GM21529 (cell line): ENCODE measurements around the gene WDR91.
A peak's percentile ranks its signal among the peaks of the same experiment; 100 is the strongest.

Source experiments
- ATAC-seq: cut with Tn5 transposase; IDR thresholded peaks from one replicate; pipeline ENCODE4 v1.9.1; 2021; ENCODE audit not compliant: unreplicated experiment

WDR91 gene

DNA sequence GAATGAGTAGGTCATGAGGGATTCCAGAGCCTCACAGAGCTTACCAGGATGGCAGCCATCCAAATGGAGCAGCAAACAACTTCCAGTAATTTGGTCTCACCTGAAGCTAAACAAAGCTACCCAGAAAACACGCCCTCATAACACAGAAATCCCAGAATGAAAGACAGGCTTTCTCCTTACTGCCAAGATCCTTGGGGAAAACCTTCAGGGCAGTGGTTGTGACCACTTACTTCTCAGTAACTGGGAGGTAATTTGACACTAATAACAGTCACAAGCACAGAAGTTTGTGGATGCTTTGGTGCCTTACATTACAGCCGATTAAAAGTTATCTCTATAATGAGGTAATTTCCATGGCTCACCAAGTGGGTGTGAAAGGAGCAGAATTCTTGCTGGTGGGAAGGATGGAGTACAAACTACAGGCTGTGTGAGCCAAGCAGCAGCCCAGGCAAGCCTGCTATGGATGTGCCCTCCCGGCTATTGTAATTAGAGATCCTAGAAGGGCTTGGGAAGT is 10.4 kb downstream of the WDR91 start:
- no peak for ATAC-seq

DNA sequence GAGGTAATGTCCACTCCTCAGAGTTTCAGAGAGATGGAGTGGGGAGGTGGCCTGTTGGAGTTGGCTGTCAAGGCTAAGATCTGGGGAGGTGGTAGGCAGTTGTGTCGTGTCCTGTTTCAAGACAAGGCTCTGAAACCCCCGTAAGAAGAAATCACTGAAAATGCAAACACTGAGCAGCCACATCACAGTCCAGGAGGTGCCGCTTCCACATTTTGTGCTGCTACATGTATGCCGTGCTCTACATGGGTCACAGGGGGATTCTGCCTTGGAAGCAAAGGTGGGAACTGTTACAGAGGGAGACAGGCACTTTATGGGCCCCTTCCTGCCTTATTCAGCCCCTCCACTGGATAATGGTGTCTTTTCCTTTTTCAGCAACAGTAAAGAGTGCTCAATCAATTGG is 11.9 kb downstream of the WDR91 start:
- ATAC-seq, result no peak

DNA sequence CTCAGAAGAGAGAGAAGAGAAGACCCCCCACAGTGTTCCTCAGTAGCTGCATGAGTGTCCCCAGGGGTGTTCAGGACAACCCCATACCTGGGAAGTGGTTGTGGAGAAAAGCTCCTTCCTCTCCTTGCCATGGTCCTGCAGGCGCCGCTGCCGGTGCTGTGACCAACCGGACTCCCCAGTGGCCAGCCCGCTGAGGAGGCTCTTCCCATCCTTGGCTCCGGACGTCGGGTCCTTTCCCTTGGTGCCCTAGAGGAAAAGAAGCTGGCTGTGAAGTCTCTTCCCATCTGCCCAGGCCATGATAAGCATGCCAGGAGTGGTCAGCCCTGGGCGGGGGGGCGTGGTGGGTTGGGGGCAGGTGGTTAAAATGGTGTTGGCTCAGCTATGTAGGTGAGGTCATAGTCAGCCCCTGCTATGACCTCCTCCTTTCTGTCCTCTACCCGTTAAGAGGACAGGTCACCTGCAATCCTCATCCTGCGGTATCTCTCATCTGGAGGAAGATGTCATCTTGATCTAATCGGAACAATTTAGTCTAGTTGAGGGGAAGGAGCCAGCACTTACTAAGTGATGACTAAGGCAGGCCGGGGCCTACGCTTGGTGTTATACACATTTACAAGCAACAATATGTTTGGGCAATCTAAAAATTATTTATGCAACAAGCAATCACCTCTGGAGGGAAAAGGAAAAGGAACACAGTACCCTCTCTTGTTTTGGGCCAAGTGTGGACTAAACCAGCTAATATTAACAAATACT is 13.2 kb downstream of the WDR91 start:
- no peak for ATAC-seq

DNA sequence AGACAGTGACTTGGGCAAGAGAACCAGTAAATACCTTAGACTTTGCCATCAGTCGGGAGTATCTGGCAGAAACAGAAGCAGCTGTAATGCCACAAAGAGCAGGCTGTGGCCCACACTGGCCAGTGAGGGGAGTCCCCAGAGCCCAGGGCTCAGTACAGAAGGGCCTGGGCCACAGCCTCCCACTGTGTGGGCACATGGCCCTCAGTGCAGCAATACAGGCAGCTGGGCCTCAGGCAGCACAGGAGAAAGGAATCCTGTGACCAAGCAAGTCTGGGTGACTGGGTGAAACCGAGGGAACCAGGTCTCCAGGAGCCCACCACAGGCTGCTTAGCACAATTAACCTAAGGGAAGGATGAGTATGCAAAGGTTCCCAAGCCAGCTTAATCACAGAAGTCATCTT is 14.0 kb downstream of the WDR91 start:
- no peak for ATAC-seq

DNA sequence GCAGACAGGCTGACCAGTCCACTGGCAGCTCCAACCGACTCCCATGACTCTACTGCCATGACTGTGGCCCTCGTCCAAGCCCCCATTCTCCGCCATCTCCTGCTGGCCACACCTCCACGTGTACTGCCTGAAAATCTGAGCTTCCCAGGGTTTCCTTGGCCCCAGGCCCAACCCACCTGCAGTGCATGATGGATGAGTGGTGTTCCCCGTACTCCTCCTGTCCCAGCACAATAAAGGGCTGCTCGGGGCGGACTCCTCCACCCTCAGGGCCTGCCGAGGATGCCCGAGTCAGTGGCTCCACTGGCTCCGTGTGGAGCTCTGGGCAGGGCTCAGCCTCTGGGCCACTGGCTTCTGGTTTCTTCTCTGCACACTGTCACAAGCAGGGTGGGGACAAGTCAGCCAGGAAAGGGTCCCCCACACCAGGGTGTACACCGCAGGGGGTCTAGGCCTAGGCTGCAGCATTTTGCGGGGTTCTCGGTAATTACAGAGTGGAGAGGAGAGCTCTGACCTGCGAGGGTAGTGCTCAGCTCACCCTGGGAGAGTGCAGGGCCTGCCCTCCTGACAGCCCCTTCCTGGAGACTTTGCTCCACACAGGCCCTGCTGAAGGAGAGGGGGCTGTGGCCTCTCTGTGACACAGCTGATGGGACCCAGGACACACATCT is 15.2 kb downstream of the WDR91 start:
- no peak for ATAC-seq

DNA sequence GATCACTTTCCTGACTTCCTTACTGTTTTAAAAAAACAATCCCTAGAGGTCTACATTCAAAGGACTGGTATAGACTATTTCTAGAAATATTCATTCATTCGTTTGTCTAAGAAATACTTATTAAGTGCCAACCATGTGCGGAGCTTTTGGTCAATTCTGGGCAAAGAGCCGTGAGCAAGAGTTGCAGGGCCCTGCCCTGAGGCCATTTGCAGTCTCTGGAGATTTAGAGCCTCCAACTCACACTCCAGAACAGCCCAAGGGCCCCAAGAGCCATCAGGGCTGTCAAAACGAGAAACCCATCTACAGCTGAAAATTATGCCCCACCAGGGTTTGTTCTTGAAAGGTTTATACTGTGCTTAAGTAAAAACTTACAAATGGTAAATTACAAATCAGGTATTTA is 16.2 kb downstream of the WDR91 start:
- ATAC-seq, result no peak

DNA sequence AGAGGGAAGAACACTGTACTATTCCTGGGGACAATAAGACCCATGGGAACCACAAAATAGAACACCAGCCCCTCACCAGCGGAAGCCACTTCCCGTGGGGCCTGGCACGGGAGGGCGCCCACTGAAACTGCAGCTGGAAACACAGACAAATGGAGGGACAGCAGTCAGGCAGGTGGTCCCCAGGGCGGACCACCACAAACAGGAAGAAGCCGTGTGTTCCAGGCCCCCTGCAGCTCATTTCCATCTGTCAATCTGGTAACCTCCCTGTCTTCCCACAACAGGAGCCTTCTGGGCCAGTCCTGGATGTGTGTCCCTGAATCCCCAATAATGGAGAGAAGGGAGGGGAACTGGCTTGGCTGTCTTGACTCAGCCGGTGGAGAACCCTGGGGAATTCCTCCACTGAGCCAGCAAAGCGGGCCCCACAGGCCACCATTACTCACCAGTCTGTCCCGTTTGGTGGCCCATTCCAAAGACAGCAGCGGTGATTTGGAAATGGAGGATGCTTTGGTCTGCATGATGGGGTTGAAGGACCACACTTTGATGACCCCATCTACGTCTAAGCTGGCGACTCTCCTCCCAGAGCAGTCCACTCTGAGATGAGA is 16.7 kb downstream of the WDR91 start:
- no peak for ATAC-seq

DNA sequence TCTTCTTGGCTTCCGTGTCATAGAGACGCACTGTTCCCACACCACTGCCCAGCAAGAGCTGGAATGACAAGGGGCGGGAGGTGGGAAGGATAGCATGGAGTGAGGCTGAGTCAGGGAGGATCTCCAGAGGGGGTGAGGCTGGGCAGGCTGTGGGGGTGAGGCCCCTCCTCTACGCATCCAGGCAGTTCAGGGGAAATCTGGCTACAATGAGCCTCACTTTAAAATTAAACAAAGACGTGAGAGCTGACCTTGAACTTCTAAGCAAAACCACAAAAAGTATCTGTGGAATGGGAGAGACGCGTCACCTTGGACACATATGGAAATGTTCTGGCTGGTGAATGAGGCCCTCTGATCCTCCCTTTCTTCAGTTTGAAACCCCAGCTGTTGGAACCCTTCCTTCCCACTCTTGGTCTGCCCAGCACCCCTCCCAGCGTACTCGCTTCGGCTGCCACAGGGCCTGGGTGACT is 17.7 kb downstream of the WDR91 start:
- no peak for ATAC-seq

DNA sequence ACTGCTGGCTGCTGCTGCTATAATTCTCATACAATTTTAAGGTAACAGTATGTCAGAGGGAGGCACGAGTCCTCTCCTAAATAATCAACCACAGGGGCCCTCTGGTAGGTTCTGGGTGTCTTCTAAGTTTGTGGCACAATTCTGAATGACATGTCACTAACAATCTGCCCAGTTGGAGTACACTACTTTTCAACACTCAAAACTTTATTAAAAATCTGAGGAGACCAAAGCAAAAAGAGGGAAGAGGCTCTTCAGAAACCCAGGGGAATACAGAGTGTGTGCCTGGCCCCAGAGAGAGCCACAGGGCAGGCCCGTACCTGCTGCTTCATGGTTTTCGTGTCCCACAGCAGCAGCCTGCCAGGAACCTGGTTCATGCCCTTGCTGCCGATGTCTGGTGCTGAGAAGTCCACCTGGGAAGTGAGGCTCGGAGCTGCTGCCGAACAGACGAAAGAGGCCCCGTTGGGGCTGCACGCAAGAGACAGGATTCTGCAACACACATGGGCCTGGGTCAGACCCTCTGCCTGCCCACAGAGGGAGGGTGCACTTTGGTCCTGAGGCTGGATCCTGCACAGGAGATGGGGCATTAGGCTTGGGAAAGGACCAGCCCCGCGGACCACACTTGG is 18.3 kb downstream of the WDR91 start:
- no peak for ATAC-seq

DNA sequence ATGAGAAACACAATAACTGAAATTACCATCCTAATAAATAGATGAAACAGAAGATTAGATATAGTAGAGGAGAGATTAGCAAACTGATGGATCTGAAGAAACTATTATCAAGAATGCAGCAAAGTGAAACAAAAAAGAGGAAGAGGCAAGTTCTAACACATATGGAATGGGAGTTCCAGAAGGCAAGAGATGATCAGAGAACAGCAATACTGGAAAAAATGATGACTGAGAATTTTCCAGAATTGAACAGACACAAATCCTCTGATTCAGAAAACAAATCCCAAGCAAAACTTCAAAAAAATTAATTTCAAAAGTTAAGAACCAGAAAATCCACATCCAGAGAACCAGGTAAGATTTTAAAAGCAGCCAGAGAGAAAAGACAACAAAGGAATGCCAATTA is 20.6 kb downstream of the WDR91 start:
- no peak for ATAC-seq

DNA sequence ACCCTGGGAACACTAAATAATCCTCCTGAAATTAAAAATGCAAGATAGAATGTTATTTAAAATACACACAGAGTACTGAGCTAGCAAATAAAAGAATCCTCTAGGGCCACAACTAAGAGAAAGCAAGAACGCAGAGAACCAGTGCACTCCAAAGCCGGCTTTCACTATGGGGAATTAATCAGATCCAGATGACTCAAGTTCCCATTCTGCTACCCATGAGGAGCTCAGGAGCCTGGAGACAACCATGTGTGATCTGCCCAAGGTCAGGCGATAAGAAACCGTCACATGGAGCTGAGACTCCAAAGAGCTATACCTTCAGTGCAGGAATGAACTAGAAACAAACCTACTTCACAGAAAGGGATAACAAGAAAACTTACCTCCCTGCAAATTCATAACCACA is 21.4 kb downstream of the WDR91 start:
- no peak for ATAC-seq

DNA sequence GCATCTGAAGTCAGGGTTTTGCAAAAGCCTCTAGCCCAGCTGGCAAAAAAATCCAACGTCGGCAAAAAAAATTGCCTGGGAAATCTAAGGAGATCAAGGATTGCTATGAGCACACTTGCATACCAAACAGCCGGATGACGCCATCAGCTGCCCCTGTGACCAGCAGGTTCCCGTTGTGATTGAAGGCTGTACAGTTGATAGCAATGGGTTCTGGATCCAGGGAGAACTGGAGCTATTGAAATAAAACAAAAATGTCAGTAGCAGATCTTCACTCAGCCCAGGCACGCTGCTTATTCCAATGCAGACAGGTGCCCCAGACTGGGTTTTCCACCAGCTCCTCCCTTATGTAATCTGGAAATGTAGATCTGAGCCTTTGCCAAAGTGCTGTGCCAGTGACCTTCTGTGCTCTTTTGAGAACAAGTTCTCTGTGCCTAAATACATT is 22.1 kb downstream of the WDR91 start:
- ATAC-seq, result no peak

DNA sequence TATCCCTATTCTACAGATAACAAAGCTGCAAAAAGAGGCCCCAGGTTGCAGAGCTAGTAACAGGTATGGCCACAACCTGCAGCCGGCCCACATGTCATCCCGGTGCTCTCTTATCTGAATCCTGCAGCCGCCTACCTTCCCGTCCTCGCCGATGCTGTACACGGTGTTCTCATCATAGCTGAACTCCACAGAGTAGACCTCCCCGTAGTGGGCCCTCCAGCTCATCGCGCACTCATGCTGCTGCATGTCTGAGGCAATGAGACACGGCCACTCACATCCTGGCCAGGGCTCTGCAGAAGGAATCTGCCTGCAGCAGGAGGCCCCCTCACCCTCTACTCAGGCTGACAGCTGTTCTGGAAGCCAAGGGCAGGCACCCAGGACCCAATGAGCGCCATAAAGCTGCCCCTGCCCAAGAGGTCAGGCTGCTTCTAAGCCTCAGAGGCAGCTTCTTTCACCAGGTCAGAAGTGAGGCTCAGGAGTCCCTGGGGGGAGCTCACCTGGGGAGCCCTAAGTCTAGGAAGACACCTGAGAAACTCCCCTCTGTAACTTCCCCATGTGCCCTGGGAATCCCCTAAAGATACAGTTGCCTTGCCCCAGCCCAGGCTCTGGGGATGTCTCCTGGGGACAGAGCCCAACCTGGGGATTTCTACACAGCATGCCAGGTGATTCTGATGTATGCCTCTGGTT is 22.9 kb downstream of the WDR91 start:
- peak; percentile 44 for ATAC-seq

DNA sequence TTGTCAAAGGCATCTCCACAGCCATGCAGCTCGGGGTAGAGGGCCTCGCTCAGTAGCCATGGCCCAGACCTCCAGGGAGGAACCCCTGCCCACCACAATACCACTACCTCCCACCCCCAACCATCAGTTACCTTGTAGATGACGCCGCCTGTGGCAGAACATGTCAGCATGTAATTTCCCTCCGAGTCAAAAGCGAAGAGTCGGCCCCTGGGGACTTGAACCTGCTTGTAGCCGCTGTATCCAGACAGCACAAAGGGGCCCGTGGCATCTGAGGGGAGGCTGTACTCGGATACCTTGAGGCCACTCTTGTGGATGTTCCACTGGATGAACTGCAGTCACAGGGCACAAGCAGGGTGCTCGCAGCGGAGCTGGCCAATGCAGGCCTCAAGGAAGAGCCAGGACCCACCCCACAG is 24.5 kb downstream of the WDR91 start:
- ATAC-seq, result peak; percentile 58

DNA sequence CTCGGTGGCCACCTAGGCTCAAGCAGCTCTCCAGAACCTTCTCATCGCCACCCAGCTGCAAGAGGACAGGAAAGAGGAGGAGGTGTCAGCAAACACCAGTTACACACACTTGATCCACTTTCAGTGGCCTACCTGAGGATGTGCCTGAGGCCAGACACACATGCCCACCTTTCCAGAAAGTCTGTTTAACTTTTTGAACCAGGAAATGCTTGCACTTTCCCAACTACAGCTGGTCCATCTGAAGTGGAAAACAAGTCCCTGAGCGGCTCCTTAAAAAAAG is 25.1 kb downstream of the WDR91 start:
- no peak for ATAC-seq

DNA sequence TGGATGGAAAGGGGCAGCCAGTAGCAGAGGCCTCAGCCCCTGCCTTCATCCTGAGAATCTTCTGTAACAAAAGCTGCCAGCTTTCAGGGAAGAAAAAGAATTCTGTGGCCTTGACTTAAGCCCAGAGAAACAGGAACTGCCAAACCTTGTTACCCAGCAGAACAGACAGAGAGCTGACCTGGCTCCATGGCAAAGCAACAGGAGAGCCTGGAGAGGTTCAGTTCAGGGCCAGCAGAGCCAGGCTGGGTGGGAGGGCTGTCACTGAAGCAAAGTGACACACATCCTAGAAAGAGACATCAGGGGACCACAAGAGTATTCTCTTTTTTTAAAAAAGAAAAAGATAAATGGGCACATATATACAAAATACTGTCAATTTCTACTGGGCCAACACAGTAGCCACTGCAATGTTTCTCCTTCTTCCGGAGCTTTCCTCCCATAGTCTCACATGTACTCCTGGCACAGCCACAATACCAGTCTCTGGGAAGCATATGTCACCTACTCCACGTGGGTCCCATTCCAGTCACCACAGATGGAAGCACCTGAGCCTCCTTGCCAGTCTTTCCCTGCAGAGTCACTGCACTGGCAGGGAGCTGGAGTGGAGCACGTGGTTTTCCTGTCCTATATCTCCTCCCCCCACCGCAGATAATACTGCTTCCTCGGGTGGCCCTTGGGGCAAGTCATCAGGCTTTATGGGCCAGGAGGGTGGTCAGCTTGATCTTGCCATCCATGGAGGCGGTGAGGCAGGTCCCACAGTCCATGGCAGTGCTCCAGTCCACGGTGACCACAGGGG is 25.7 kb downstream of the WDR91 start:
- ATAC-seq, result no peak

DNA sequence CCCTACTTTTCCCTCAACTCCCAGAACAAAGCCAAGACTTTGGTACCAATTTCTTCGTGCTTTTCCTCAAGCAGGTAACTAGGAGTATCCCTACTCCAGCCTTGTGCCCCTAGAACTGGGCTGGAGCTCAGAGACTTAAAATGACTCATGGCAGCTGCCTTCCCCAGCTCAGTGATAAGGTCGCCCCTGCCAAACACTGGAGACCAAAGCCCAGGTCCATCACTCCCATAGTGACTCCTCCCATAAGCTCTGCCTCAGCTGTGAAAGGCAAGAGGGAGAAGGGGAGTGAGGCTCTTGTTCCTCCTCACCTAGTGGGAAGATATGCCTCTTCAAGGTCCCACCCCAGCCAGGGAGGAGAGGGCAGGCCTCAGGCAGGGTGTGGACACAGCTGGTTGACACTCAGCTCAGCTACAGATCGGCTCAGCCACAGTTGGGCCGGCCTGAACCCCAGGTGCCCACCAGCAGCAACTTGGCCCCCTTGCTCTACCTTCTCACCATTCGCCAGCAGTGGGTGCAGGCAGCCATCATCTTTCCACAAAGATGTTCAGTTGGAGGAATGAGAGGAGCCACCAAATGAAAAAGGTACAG is 27.0 kb downstream of the WDR91 start:
- no peak for ATAC-seq

DNA sequence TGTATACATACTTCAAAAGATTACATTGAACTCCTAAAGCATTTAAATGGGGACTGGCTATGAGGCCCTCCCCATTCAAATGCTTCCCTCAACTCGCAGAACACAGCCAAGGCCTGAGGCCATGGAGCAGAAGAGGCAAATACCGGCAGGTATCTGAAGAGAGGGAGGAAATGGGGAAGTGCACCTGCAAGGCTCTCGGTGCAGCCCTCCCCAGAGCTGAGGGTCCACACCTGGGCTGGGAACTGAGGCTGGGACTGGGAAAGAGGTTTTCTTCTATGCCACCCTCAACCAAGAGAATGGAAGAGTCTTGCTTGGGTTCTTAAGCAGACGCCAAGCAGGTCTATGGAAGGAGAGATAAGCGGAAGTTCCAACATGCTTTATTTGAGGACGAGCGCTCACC is 27.8 kb downstream of the WDR91 start:
- ATAC-seq, result no peak

DNA sequence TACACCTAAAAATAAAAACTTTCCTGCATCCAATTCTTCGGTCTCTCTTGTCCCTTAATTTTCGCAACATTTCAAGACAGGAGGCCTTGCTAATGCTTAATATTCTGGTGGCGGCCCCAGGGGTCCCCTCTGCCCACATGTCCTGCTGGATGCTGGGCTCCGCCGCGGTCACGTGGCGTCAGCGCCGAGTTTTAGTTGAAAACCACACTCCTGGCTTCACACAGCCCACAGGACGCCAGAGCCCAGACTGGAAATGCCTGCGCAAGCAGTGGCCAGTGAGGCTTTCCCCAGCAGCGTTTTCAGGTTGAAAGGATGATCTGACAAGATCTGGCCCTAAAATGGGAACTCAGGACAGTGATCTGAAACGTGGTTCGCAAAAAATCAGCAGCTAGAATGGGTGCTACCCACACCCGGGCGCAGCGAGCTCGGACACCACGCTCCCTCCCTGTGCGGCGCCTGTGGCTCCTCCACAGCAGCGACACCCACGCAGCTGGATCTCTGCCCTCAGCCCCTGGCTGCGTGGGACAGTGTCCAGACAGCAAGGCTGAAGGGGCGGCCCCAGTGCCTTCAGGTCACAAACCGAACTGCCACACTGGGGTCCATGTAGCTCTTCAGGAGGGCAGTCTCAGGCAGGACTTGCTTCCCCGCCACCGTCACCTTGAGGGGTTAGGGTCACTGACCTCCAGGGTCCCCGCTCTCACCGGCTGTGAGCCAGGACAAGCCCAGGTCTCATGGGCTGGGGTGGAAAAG is 29.2 kb downstream of the WDR91 start:
- no peak for ATAC-seq
